GM21717 (cell line): ENCODE data around the gene SLC16A13.

Experiments used
- ATAC-seq: cut with Tn5 transposase; IDR thresholded peaks from one replicate; pipeline ENCODE4 v1.9.1; 2021; ENCODE audit warnings: mild to moderate bottlenecking, moderate library complexity; ENCODE audit not compliant: unreplicated experiment

SLC16A13 gene

GRCh38 chr17:7011415-7011814, 24.4 kb upstream of the SLC16A13 start:
- ATAC-seq = no peak

GRCh38 chr17:7011942-7012254, 23.9 kb upstream of the SLC16A13 start:
- ATAC-seq = no peak

GRCh38 chr17:7014261-7014994, 21.4 kb upstream of the SLC16A13 start:
- ATAC-seq = peak; percentile 62

GRCh38 chr17:7014995-7015958, 20.5 kb upstream of the SLC16A13 start:
- peak; percentile 16 for ATAC-seq

- no peak for ATAC-seq
These were observed 19.4 kb upstream of the SLC16A13 start for GRCh38 chr17:7016418-7016817.

GRCh38 chr17:7016886-7017826, 18.7 kb upstream of the SLC16A13 start:
- ATAC-seq = no peak

GRCh38 chr17:7017827-7018200, 18.0 kb upstream of the SLC16A13 start:
- ATAC-seq = no peak

- ATAC-seq = no peak
These were observed 17.4 kb upstream of the SLC16A13 start for GRCh38 chr17:7018331-7018964.

- no peak for ATAC-seq
These were observed 16.4 kb upstream of the SLC16A13 start for GRCh38 chr17:7019367-7019766.

GRCh38 chr17:7019839-7020519, 15.8 kb upstream of the SLC16A13 start:
- ATAC-seq = no peak

GRCh38 chr17:7020894-7021664, 14.7 kb upstream of the SLC16A13 start:
- no peak for ATAC-seq

GRCh38 chr17:7021993-7022778, 13.6 kb upstream of the SLC16A13 start:
- peak; percentile 48 for ATAC-seq

- no peak for ATAC-seq
These were observed 12.8 kb upstream of the SLC16A13 start, which contains the start of gene BCL6B for GRCh38 chr17:7022781-7023571. Gene BCL6B, plus strand, starts transcription at chr17:7023050. Its CDS starts 622 bp downstream, at chr17:7023672.

GRCh38 chr17:7023576-7024401, 12.0 kb upstream of the SLC16A13 start:
- ATAC-seq = no peak

- no peak for ATAC-seq
These were observed 11.4 kb upstream of the SLC16A13 start for GRCh38 chr17:7024402-7024785.

GRCh38 chr17:7025245-7025644, 10.6 kb upstream of the SLC16A13 start:
- no peak for ATAC-seq
